OCI-LY7 (cell line): ENCODE measurements around the gene UBN1. TPM values are rescaled to one million over a fixed set of nuclear protein-coding genes. Genes with fewer than 3 reads are reported as not detected.
"Not testable (repeated sequence)": the region's sequence is repeated elsewhere in the genome, so short reads cannot be mapped to it uniquely, and the experiment has no call there.

Experiments used
- BruUV-seq: library from RNA; stranded (reverse); fragments of 400-500 nt; replicated peaks from 2 replicates; lab custom pipeline; 2021; lab: Mats Ljungman, UMichigan
- CTCF ChIA-PET: fragments of 300-600 bp; sonication (Branson Sonifier 250); formaldehyde crosslinking; loops from one replicate; lab custom pipeline; 2022; ENCODE audit warnings: antibody characterized with exemption; ENCODE audit not compliant: unreplicated experiment; lab: Charles Lee
- POLR2A ChIA-PET: fragments of 300-600 bp; sonication (Branson Sonifier 250); formaldehyde crosslinking; loops from one replicate; lab custom pipeline; 2022; ENCODE audit warnings: antibody characterized with exemption; lab: Charles Lee
- DNase-seq: peaks from one replicate; pipeline ENCODE4 v3.0.0-alpha.2; 2015; ENCODE audit warnings: low spot score
- H2AFZ ChIP-seq: fragments of 200-600 bp; sonication (generic), shearing (Covaris generic); 2 replicates; pipeline ENCODE4 v1.6.1; 2014; ENCODE audit warnings: mild to moderate bottlenecking, antibody characterized with exemption, low read length, moderate library complexity
- H3K27ac ChIP-seq: fragments of 200-600 bp; sonication (generic); 2 replicates; pipeline ENCODE4 v1.5.1; 2014; ENCODE audit warnings: mixed run types, low read depth, mild to moderate bottlenecking, moderate library complexity, low read length, inconsistent platforms; ENCODE audit not compliant: poor library complexity, severe bottlenecking
- H3K36me3 ChIP-seq: fragments of 200-600 bp; sonication (generic); 2 replicates; pipeline ENCODE4 v1.6.1; 2014; ENCODE audit warnings: mild to moderate bottlenecking, antibody characterized with exemption, low read length, moderate library complexity, mixed read lengths; ENCODE audit not compliant: insufficient read depth
- H3K4me1 ChIP-seq: fragments of 200-600 bp; sonication (generic); 2 replicates; pipeline ENCODE4 v1.5.1; 2014; ENCODE audit warnings: mild to moderate bottlenecking, low read length; ENCODE audit not compliant: insufficient read depth, poor library complexity, severe bottlenecking
- H3K4me2 ChIP-seq: fragments of 200-600 bp; sonication (generic); 2 replicates; pipeline ENCODE4 v1.6.1; 2014; ENCODE audit warnings: mild to moderate bottlenecking, low read length
- H3K4me3 ChIP-seq: fragments of 200-600 bp; sonication (generic); 2 replicates; pipeline ENCODE4 v1.5.1; 2014; ENCODE audit warnings: mild to moderate bottlenecking, low read depth, low read length; ENCODE audit not compliant: poor library complexity, severe bottlenecking
- H3K79me2 ChIP-seq: fragments of 200-600 bp; sonication (generic); 2 replicates; pipeline ENCODE4 v1.6.1; 2016; ENCODE audit warnings: low read depth, mild to moderate bottlenecking, low read length, moderate library complexity, mixed read lengths; ENCODE audit not compliant: insufficient read depth
- H3K9me2 ChIP-seq: fragments of 200-600 bp; sonication (generic); 2 replicates; pipeline ENCODE4 v1.6.1; 2016; ENCODE audit warnings: mild to moderate bottlenecking, low read length, mixed read lengths; ENCODE audit not compliant: insufficient read depth
- H3K9me3 ChIP-seq: fragments of 200-600 bp; sonication (generic); 2 replicates; pipeline ENCODE4 v1.6.1; 2014; ENCODE audit warnings: mild to moderate bottlenecking, mixed run types, low read length, mixed read lengths
- H4K20me1 ChIP-seq: fragments of 200-600 bp; sonication (generic); 2 replicates; pipeline ENCODE4 v1.6.1; 2014; ENCODE audit warnings: mild to moderate bottlenecking, antibody characterized with exemption, low read length, moderate library complexity, mixed read lengths; ENCODE audit not compliant: insufficient read depth
- EZH2phosphoT487 ChIP-seq: fragments of 200-600 bp; sonication (generic); IDR thresholded peaks from 2 replicates; pipeline ENCODE4 v1.6.1; 2018; ENCODE audit warnings: low read depth, borderline replicate concordance, mild to moderate bottlenecking, mixed run types, antibody characterized with exemption, low read length, moderate library complexity, mixed read lengths
- intact Hi-C: fragments of 100-400 bp; cut with micrococcal nuclease; formaldehyde crosslinking; loops from one replicate; pipeline ENCODE4 v1.10.0; 2022; ENCODE audit not compliant: unreplicated experiment
- total RNA-seq, 2 experiments: library from RNA; depleted of rRNA in 1 of 2; stranded (reverse); fragments of >200 nt in 1 of 2; shearing (Covaris generic) in 1 of 2; gene quantifications; 2 replicates each; pipeline ENCODE4 v1.2.3, GENCODE V29; 2014 to 2022
- TF ChIP-seq, protein P1 (sequence below): fragments of 200-600 bp; sonication (generic); conservative IDR thresholded peaks from 2 replicates; pipeline ENCODE4 v1.5.1; 2014; ENCODE audit warnings: mild to moderate bottlenecking, antibody characterized with exemption, low read length, moderate library complexity, mixed read lengths

UBN1 gene
- total RNA-seq, 2 experiments from 2014 or later, result 37.2 to 53.0 TPM

DNA sequence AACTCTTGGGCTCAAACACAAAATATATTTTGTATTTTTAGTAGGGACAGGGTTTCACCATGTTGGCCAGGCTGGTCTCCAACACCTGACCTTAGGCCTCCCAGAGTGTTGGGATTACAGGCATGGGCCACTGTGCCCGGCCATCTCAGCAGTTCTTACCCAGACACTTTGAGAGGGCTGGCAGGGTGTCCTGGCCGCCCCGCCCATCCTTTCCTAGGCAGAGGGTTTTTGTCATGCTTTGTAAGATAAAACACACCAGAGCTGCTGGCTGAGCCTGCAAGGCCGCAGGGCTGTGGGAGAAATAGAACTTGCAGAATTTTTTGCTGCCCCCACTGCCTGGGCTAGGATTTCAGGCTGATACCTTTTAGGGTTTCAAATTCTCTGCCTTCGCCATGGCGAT lies 80.9 kb downstream of the UBN1 start:
- CTCF ChIA-PET, result no interaction called here

DNA sequence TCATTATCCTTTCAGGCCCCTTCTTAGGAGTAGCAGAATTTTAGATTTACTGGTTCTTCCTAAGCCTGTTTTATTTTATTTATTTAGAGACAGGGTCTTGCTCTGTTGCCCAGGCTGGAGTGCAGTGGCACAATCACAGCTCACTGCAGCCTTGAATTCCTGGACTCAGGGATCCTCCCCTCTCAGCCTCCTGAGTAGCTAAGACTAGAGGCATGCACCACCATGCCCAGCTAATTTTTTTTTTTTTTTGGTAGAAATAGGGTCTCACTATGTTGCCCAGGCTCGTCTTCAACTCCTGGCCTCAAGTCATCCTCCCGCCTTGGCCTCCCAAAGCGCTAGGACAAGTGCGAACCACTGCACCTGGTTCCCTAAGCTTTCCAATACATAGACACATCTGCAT lies 82.3 kb downstream of the UBN1 start:
- H3K4me1 ChIP-seq, H4K20me1 ChIP-seq, H3K27ac ChIP-seq, intact Hi-C loops, POLR2A ChIA-PET, DNase-seq, H3K4me2 ChIP-seq, H3K9me2 ChIP-seq, BruUV-seq, H3K36me3 ChIP-seq, H3K4me3 ChIP-seq, CTCF ChIA-PET, H3K9me3 ChIP-seq, H2AFZ ChIP-seq, H3K79me2 ChIP-seq: not testable (repeated sequence)

More for the DNA sequence above, 80.9 kb downstream of the UBN1 start:
- no peaks in the 10 kb centered on the region for H3K4me1 ChIP-seq
- H3K4me2 ChIP-seq, result no peak overlapping the region
- no peaks in the 10 kb centered on the region for H3K79me2 ChIP-seq
- H2AFZ ChIP-seq, result no peak overlapping the region
- H3K36me3 ChIP-seq, result no peaks in the 10 kb centered on the region
- intact Hi-C loops, result no loop called here
- no peak overlapping the region for H3K4me3 ChIP-seq
- no peaks in the 10 kb centered on the region for H4K20me1 ChIP-seq
- TF ChIP-seq EZH2phosphoT487, result no peak
- TF ChIP-seq, protein P1, sequence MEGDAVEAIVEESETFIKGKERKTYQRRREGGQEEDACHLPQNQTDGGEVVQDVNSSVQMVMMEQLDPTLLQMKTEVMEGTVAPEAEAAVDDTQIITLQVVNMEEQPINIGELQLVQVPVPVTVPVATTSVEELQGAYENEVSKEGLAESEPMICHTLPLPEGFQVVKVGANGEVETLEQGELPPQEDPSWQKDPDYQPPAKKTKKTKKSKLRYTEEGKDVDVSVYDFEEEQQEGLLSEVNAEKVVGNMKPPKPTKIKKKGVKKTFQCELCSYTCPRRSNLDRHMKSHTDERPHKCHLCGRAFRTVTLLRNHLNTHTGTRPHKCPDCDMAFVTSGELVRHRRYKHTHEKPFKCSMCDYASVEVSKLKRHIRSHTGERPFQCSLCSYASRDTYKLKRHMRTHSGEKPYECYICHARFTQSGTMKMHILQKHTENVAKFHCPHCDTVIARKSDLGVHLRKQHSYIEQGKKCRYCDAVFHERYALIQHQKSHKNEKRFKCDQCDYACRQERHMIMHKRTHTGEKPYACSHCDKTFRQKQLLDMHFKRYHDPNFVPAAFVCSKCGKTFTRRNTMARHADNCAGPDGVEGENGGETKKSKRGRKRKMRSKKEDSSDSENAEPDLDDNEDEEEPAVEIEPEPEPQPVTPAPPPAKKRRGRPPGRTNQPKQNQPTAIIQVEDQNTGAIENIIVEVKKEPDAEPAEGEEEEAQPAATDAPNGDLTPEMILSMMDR, result no peak
- H3K9me2 ChIP-seq, result no peaks in the 10 kb centered on the region
- no peak overlapping the region for H3K27ac ChIP-seq
- POLR2A ChIA-PET, result interaction anchor here (0.6 kb wide), 1 partner anchor 199 kb away, joined by 4 read pairs; no protein-coding TSS in a partner anchor
- H3K9me3 ChIP-seq, result peaks cover 8% of the 10 kb centered on the region; the same call in 1 of the 2 replicates
- no TSS peak for BruUV-seq
- DNase-seq, result no peak

DNA sequence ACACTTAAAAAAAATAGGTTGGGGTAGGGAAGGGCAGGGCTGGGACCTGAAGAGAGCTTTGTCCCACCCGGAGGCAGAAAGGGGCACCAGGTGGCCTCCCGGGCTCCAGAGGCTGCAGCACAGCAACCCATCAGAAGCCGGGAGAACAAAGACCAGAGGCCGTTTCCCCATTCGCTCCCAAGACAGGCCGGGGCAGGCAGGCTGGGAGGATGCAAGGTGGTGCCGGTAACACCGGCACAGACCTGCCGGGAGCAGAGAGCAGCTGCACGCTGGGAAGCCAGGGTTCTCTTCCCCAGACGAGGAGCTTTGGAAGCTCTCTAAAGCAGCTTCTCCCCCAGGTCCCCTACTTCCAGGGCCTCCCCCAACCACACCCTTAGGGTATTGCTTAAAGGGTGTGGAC lies 84.1 kb downstream of the UBN1 start:
- Histone ChIP-seq H3K79me2 (no peaks in the 10 kb centered on the region), H3K4me1 (no peaks in the 10 kb centered on the region), H2AFZ (no peak overlapping the region), H3K9me2 (no peaks in the 10 kb centered on the region), H3K9me3 (peaks cover 8% of the 10 kb centered on the region; the same call in 1 of the 2 replicates), H3K36me3 (no peaks in the 10 kb centered on the region), H4K20me1 (no peaks in the 10 kb centered on the region), H3K27ac (no peak overlapping the region), H3K4me3 (no peak overlapping the region), H3K4me2 (no peak overlapping the region)
- ChIA-PET CTCF (no interaction called here), POLR2A (interaction anchor here (0.5 kb wide), 1 partner anchor 824 kb away, joined by 4 read pairs; no protein-coding TSS in a partner anchor)
- DNase-seq, result no peak
- intact Hi-C loops, result no loop called here
- TF ChIP-seq EZH2phosphoT487, result no peak
- TF ChIP-seq, protein P1, result no peak
- no TSS peak for BruUV-seq

Other genes starting within 250 kb of the UBN1 start
- 11.1 and 12.6 TPM in 2 replicates for gene UBALD1, start 232.6 kb upstream of the UBN1 start, total RNA-seq (2014; rRNA removed; shearing (Covaris generic))
- gene UBALD1, start 232.6 kb upstream of the UBN1 start, total RNA-seq (2022), result 34.1 and 34.9 TPM in 2 replicates
- gene MGRN1, start 222.7 kb upstream of the UBN1 start, total RNA-seq (2014; rRNA removed; shearing (Covaris generic)), result 14.1 and 14.3 TPM in 2 replicates
- gene MGRN1, start 222.7 kb upstream of the UBN1 start, total RNA-seq (2022), result 43.1 and 45.4 TPM in 2 replicates
- 14.9 and 17.8 TPM in 2 replicates for gene NUDT16L1, start 153.9 kb upstream of the UBN1 start, total RNA-seq (2014; rRNA removed; shearing (Covaris generic))
- gene NUDT16L1, start 153.9 kb upstream of the UBN1 start, total RNA-seq (2022), result 15.9 and 18.9 TPM in 2 replicates
- 17.6 and 19.5 TPM in 2 replicates for gene ANKS3, start 113.2 kb upstream of the UBN1 start, total RNA-seq (2014; rRNA removed; shearing (Covaris generic))
- 21.7 and 25.4 TPM in 2 replicates for gene ANKS3, start 113.2 kb upstream of the UBN1 start, total RNA-seq (2022)
- gene DNAAF8, start 112.9 kb upstream of the UBN1 start, total RNA-seq (2014; rRNA removed; shearing (Covaris generic)), result 0.36 and 0.38 TPM in 2 replicates
- 1.1 TPM in 1 of 2 replicates, not detected in the other for gene DNAAF8, start 112.9 kb upstream of the UBN1 start, total RNA-seq (2022)
- 12.9 and 16.1 TPM in 2 replicates for gene ZNF500, start 80.3 kb upstream of the UBN1 start, total RNA-seq (2014; rRNA removed; shearing (Covaris generic))
- 23.9 and 28.8 TPM in 2 replicates for gene ZNF500, start 80.3 kb upstream of the UBN1 start, total RNA-seq (2022)
- gene SEPTIN12, start 59.1 kb upstream of the UBN1 start, total RNA-seq (2014; rRNA removed; shearing (Covaris generic)), result not detected in 2 replicates
- not detected in 2 replicates for gene SEPTIN12, start 59.1 kb upstream of the UBN1 start, total RNA-seq (2022)
- gene SMIM22, start 52.1 kb upstream of the UBN1 start, total RNA-seq (2014; rRNA removed; shearing (Covaris generic)), result not detected in 2 replicates
- gene SMIM22, start 52.1 kb upstream of the UBN1 start, total RNA-seq (2022), result not detected in 2 replicates
- gene ROGDI, start 44.8 kb upstream of the UBN1 start, total RNA-seq (2014; rRNA removed; shearing (Covaris generic)), result 2.9 and 6.3 TPM in 2 replicates
- 7.1 and 7.6 TPM in 2 replicates for gene ROGDI, start 44.8 kb upstream of the UBN1 start, total RNA-seq (2022)
- gene GLYR1, start 193 bp upstream of the UBN1 start, total RNA-seq (2014; rRNA removed; shearing (Covaris generic)), result 48.4 and 54.4 TPM in 2 replicates
- gene GLYR1, start 193 bp upstream of the UBN1 start, total RNA-seq (2022), result 95.6 and 113 TPM in 2 replicates
- gene PPL, start 89.7 kb downstream of the UBN1 start, total RNA-seq (2014; rRNA removed; shearing (Covaris generic)), result not detected in 2 replicates
- not detected in 2 replicates for gene PPL, start 89.7 kb downstream of the UBN1 start, total RNA-seq (2022)
- not detected in 2 replicates for gene SEC14L5, start 110.8 kb downstream of the UBN1 start, total RNA-seq (2014; rRNA removed; shearing (Covaris generic))
- gene SEC14L5, start 110.8 kb downstream of the UBN1 start, total RNA-seq (2022), result not detected in 2 replicates
- 12.8 and 15.6 TPM in 2 replicates for gene NAGPA, start 186.5 kb downstream of the UBN1 start, total RNA-seq (2014; rRNA removed; shearing (Covaris generic))
- gene NAGPA, start 186.5 kb downstream of the UBN1 start, total RNA-seq (2022), result 12.2 and 14.6 TPM in 2 replicates
- gene C16orf89, start 218.5 kb downstream of the UBN1 start, total RNA-seq (2014; rRNA removed; shearing (Covaris generic)), result not detected in 2 replicates
- gene C16orf89, start 218.5 kb downstream of the UBN1 start, total RNA-seq (2022), result not detected in 2 replicates
- gene ALG1, start 224.4 kb downstream of the UBN1 start, total RNA-seq (2014; rRNA removed; shearing (Covaris generic)), result 13.7 TPM in 2 replicates
- gene ALG1, start 224.4 kb downstream of the UBN1 start, total RNA-seq (2022), result 20.5 and 23.1 TPM in 2 replicates